Astrocyte (in vitro differentiated cells and primary cell): ENCODE results near the gene SRPK1.

Source experiments
- EZH2 ChIP-seq: IDR thresholded peaks from 2 replicates; pipeline ENCODE4 v1.6.1; 2012; ENCODE audit warnings: mild to moderate bottlenecking, low read length, inconsistent platforms; ENCODE audit not compliant: insufficient read depth
- TF ChIP-seq, protein P1 (sequence below): IDR thresholded peaks from 2 replicates; pipeline ENCODE4 v1.5.1; 2011; ENCODE audit warnings: low read depth, mild to moderate bottlenecking, inconsistent platforms, low read length, moderate library complexity; ENCODE audit not compliant: insufficient read depth

- TF ChIP-seq, protein P1, sequence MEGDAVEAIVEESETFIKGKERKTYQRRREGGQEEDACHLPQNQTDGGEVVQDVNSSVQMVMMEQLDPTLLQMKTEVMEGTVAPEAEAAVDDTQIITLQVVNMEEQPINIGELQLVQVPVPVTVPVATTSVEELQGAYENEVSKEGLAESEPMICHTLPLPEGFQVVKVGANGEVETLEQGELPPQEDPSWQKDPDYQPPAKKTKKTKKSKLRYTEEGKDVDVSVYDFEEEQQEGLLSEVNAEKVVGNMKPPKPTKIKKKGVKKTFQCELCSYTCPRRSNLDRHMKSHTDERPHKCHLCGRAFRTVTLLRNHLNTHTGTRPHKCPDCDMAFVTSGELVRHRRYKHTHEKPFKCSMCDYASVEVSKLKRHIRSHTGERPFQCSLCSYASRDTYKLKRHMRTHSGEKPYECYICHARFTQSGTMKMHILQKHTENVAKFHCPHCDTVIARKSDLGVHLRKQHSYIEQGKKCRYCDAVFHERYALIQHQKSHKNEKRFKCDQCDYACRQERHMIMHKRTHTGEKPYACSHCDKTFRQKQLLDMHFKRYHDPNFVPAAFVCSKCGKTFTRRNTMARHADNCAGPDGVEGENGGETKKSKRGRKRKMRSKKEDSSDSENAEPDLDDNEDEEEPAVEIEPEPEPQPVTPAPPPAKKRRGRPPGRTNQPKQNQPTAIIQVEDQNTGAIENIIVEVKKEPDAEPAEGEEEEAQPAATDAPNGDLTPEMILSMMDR: no peak
- no peak for TF ChIP-seq EZH2
Measured at GRCh38 chr6:35955521-35955920, 34.6 kb upstream of the SRPK1 start.
